GM12865 (cell line): Measurements from ENCODE around the gene FCRL2.
A peak's percentile ranks its signal among the peaks of the same experiment; 100 is the strongest.

Experiments used
- DNase-seq: peaks from one replicate; pipeline ENCODE4 v3.0.0; 2010; ENCODE audit warnings: low read depth
- H3K4me3 ChIP-seq: 2 replicates; pipeline ENCODE4 v1.5.1; 2011; ENCODE audit warnings: mild to moderate bottlenecking, low read depth, low read length, control low read depth
- TF ChIP-seq, protein P1 (sequence below): IDR thresholded peaks from 2 replicates; pipeline ENCODE4 v1.5.1; 2011; ENCODE audit warnings: low read length, control low read depth, low read depth, inconsistent platforms; ENCODE audit not compliant: insufficient read depth; ENCODE audit errors: missing control alignments

FCRL2 gene

GRCh38 chr1:157732755-157733154, 44.2 kb downstream of the FCRL2 start:
- peak; percentile 15 for DNase-seq
- no peak overlapping the region for H3K4me3 ChIP-seq
- TF ChIP-seq, protein P1, sequence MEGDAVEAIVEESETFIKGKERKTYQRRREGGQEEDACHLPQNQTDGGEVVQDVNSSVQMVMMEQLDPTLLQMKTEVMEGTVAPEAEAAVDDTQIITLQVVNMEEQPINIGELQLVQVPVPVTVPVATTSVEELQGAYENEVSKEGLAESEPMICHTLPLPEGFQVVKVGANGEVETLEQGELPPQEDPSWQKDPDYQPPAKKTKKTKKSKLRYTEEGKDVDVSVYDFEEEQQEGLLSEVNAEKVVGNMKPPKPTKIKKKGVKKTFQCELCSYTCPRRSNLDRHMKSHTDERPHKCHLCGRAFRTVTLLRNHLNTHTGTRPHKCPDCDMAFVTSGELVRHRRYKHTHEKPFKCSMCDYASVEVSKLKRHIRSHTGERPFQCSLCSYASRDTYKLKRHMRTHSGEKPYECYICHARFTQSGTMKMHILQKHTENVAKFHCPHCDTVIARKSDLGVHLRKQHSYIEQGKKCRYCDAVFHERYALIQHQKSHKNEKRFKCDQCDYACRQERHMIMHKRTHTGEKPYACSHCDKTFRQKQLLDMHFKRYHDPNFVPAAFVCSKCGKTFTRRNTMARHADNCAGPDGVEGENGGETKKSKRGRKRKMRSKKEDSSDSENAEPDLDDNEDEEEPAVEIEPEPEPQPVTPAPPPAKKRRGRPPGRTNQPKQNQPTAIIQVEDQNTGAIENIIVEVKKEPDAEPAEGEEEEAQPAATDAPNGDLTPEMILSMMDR, result no peak

- DNase-seq, result no peak
- TF ChIP-seq, protein P1, result no peak
- H3K4me3 ChIP-seq, result no peak overlapping the region
Observed at GRCh38 chr1:157725221-157725577, 51.7 kb downstream of the FCRL2 start.

- DNase-seq, result no peak
- H3K4me3 ChIP-seq, result no peak overlapping the region
- TF ChIP-seq, protein P1, result no peak
Observed at GRCh38 chr1:157724537-157725220, 52.3 kb downstream of the FCRL2 start.

DNA sequence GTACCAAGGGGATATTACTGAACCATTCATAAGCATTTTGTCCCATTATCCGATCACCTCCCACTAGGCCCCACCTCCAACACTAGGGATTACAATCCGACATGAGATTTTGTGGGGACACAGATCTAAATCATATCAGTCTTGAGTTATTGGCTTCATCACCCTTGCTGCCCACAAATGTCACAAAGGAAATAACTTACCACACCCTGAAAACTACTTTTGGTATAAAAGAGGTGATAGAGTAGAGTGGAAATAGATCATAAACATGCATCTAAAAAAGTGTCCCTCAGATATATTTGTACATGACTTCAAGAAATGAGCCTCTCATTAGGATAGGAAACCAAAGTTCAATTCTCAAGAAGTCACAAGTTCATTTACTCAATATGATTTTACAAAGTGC, 53.8 kb downstream of the FCRL2 start:
- TF ChIP-seq, protein P1, result no peak
- H3K4me3 ChIP-seq, result no peak overlapping the region

GRCh38 chr1:157721985-157722384, 54.9 kb downstream of the FCRL2 start:
- no peak for DNase-seq
- H3K4me3 ChIP-seq, result no peak overlapping the region
- TF ChIP-seq, protein P1, result no peak

More for the DNA sequence above, 53.8 kb downstream of the FCRL2 start:
- DNase-seq, result no peak

DNA sequence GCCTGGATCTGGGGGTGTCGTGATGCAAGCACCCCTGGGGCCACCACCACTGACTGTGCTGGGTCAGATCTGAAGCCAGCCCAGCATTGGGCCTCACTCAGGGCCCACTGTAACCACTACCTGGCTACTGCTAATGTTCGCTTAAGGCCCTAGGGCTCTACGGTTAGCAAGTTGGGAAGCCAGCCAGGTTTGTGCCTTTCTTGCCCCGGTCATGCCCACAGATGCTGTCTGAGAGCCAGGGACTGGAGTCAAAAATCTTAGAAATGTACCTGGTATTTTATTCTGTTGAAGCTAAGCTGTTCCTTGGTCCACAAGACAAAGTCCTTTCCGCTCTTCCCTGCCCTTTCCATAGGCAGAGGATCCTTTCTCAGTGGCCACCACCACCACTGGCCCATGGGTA, 61.2 kb downstream of the FCRL2 start:
- no peak for DNase-seq
- TF ChIP-seq, protein P1, result no peak
- no peak overlapping the region for H3K4me3 ChIP-seq

- H3K4me3 ChIP-seq, result no peak overlapping the region
- TF ChIP-seq, protein P1, result no peak
- no peak for DNase-seq
Observed at GRCh38 chr1:157711802-157712201, 65.1 kb downstream of the FCRL2 start.
